HG02852 (cell line): ENCODE measurements around the gene NPDC1.

Source experiments
- ATAC-seq: cut with Tn5 transposase; IDR thresholded peaks from one replicate; pipeline ENCODE4 v1.9.1; 2021; ENCODE audit warnings: mild to moderate bottlenecking, moderate library complexity; ENCODE audit not compliant: unreplicated experiment

Gene NPDC1

DNA sequence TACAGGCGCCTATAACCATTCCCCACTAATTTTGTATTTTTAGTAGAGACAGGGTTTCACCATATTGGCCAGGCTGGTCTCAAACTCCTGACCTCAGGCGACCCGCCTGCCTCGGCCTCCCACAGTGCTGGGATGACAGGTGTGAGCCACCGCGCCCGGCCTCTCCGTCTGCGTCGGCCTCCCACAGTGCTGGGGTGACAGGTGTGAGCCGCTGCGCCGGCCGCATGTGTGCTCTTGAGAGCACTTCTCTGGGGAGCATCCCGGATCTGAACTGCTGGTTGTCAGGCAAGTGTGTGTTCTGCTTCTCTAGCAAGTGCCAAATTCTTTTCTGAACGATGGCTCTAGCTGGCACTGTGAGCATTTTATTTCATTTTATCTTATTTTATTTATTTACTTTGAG is 11.6 kb upstream of the NPDC1 start:
- ATAC-seq, result no peak

DNA sequence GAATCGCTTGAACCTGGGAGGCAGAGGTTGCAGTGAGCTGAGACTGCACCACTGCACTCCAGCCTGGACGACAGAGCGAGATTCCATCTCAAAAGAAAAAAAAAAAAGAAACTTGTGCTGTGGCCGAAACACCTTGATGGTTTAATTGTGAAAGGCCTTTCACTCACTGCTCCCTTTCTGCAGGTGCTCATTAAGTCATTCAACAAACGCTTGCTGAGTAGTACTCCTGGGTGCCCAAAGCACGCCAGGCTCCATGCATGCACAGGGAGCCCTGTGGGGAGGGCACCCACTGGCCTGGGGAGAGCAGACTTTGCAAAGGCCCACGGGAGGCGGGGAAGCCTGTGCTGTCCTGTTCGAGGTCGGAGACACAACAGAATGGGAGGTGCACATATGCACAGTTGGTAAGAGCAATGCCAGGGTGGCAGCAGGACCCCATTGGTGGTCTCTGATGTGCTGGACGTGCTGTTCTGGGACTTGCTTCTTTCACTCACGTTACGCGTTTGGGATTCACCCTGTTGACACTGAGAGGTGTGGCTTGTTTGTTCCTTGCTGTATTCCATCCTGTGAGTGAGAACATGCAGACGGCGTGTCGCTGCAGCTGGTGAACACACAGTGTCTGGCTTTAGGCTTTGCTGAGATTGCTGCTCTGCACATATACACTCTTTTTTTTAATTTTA is 10.9 kb upstream of the NPDC1 start:
- ATAC-seq, result no peak

DNA sequence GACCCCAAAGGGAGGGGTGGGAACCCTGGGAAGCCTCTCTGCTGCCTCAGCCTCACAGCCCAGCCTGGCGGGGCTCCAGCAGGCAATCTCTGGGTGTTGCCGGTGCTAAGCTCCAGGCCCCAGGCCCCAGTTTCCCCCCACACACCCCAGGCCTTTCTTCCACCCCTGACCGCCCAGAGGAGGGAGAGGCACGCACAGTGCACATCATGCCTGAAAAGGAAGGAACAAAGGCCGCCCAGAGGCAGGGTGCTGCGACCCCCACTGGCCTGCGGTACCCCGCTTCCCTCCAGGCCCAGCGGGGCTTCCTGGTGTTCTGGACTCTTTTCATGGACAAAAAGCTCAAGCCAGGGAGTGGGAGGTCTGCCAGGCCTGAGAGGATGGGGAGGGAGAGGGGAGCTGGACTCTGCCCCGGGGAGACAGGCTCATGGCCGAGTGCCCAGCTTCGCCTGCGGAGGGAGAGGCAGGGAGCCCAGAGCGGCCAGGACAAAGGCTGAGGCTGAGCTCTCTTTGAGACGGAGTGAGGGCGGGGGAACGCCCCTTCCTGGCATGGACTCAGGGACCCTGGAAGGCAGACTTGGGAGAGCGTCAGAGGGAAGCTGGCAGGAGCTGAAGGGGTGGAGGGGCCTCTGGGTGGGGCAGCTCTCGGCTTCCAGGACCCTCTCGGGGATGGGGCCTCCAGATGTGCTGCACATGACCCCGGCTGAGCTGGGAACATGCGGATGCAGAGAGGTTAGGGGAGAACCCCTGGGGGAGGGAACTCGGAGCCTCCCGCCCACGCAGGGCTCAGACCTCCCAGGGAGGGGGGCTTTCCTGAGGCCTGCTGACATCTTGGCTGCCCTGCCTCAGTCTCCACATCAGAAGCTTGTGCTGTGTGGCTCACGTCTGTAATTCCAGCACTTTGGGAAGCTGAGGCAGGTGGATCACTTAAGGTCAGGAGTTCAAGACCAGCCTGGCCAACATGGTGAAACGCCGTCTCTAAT is 9.7 kb upstream of the NPDC1 start:
- no peak for ATAC-seq

DNA sequence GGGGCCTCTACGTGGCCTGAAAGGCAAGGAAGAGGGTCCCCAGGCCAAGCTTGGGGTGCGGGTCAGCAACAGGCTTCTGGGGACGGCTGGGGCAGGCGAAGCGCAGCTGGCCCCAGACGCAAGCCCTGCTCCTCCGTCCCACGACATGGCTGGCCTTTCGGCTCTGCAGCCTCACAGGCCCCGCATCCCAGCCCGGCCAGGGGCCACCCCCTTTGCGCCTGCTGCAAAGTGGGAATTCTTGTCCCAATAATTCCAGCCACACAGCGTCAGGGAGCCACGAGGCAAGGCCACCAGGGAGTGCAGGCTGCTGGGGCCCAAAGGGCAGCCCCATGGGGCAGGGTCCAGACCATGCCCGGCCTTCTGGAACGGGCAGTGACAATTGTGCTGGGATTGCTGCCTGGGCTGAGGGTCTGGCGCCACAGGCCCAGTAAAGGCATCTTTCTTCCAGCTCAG is 9.0 kb upstream of the NPDC1 start:
- no peak for ATAC-seq

DNA sequence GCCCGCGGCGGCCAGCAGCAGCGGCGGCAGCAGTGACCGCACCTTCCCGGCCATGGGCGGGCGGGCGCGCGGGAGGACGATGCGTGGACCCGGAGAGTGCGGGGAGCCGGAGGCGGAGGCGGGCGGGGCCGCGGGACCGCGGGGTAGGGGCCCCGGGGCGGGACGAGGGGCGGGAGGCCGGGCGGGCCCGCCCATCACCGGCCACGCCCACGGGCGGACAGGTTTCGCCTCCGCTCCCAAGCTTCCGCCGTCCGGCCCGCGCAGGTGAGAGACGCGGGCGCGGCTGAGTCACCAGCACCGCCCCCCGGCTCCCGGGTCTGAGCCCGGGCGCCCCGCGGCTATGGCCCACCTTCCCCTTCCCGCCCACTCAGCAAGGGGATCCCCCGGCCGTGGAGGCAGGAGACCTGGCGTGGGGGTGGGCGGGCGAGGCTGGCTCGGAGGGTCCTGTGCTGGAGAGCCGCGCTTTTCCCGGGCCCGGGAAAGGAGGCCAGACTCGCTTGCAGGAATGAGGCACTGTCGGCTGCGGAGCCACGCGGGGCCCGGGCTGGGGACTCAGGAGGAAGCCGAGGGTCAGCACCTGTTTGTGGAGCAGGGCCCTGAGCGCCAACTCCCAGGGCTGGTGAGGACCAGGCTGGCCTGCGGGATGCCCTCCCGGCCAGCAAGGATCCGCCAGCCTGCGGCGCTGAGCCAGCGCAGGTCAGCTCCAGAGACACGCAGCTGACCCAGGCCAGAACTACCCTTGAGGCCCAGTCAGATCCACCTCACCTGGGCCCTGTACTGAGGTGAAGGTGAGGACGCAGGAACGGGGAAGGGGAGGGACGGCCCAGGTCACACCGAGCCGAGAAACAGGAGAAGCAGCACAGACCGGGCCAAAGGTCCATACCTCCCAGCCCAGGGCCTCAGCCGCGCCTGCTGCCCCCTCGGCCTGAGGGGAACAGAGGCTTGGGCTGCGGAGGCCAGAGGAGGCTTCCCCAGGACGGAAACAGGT is 8.3 kb upstream of the NPDC1 start, which contains the start of gene ENTPD2:
TSS of gene ENTPD2 (minus strand) at position 118 of the 988 bp plus-strand sequence. CDS start at position 54, 64 bp downstream.
- ATAC-seq, result no peak

DNA sequence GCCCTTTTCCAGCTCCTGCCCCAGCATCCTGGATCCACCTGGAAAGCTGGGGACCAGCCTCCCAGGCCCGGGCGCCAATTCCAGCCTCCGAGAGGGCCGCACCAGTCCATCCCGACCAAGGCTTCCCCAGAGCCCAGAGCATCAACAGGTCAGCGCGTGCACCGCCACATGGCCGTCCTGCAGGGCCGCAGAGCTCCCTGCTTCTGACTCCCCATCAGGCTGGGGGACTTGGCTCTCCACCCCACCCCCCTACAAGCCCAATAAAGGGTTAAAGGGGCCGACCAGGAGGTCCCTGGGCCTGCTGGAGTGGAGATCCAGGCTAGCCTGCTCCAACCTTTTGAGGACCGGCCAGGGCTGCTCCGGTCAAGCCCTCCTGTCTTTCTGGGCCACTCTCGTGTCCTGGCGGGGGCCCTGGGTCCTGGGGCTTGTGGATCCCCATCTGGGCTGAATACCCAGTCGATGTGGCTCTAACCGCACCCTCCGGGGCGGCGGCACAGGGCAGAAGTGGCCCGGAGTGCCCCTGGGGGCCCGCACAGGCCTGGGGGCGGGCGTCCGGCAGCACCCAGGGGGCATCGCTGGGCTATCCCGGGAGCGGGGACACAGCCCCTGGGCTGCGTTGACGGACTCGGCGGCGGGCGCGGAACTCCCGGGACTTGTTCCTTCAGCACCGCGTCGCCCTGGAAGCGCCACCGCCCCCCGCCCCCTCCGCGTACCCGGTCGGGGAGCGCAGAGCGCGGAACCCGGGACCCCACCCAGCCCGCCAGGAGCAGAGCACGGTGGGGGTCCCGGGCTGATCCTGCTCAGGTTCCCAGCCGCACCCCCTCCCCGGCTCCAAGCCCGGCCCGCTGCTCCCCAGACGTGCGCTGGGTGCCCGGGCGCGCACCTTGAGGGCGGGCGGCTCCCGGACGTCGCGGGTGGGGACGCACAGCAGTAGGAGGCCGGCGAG is 7.3 kb upstream of the NPDC1 start:
- no peak for ATAC-seq

DNA sequence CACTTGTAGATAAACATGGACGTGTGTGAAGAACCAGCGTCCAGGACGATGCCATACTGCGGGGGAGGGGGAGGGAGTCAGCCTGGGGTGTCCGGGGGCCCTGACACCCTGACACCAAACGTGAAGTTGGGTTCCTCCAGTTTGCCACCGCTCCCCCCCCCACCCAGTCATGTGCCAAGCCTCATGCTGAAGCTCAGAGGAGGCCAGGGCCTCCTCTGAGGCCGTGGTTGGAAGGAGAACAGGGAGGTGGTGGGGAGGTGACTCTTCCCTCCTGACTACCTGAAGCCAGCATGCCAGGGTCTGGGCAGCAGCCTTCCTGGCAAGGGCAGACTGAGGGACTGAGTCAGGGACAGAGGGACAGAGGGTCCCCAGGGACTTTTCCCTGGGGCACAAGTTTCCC is 6.3 kb upstream of the NPDC1 start:
- ATAC-seq, result no peak

DNA sequence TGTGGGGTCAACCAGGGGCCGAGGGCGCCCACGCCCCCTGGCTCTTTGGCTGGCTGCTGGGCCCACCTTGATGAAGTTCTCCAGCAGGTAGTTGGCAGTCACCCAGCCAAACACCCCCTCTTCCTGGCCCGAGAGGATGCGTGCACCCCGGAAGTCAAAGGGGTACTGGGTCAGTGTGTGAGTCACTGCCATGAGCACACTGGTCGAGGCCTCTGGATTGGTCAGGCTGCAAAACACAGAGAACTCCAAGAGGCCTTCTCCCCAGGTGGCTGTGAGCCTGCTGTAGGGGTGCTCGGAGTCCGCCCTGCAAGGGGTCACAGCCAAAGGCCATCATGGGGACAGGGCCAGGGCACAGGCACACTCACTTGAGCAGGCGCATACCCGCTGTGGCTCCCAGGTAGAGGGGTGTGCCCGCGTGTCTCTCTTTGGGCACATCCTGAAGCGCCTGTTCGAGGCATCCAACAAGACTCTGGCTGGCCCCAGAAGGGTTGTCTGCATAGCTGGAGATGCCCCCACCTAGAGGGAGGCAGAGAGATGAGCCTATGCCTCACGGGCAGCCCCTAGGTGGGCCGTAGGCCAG is 5.3 kb upstream of the NPDC1 start:
- no peak for ATAC-seq

DNA sequence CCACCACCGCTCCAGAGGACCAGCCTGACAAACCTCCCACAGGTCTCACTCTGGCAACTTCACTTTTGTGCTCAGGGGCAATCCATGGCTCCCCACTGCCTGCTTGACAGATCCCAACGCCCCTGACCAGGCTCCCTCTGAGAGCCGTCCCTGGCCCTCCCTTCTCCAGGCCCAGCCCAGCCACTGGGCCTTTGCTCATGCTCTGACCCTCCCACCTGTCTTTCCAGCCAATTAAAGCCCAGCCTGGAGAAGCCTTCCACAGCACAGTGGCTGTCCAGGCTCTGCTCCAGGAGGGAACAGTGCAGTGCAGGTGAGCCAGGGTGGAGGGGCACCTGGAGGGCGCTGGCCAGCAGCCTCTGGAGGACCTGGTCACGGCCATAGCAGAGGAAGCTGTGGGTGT is 4.6 kb upstream of the NPDC1 start:
- ATAC-seq, result no peak

DNA sequence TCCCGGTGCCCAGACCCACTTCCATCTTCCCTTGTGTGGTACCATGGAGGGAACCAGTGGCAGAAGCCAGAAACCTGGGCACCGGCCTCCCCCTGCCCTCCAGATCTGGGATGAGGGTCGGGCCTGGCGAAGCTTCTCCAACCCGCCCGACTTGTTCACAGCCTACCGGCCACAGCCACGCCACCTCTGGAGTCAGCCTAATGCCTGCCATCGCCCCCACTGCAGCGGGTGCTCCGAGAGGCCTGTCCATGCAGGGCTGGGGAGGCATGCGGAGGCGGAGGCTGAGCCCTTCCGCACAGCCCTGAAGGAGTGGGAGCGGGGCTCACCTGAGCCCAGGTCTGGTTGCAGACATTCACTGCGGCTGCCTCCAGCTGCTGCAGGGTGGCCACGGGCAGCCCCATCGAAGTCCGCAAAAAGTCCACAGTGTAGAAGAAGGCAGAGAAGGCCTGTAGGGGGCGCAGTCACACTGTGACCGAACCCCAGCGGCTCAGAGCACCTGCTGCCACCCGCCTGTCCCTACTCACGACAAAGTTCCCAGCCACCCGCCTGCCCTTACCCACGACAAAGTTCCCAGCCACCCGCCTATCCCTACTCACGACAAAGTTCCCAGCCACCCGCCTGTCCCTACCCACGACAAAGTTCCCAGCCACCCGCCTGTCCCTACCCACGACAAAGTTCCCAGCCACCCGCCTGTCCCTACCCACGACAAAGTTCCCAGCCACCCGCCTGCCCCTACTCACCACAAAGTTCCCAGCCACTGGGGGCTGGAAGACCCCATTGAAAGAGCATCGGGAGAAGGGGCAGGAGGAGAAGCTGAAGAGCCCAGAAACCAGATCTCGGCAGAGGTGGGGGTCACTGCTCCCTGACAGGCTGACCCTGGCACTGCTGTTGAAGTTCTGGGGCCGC is 3.8 kb upstream of the NPDC1 start:
- ATAC-seq, result no peak

DNA sequence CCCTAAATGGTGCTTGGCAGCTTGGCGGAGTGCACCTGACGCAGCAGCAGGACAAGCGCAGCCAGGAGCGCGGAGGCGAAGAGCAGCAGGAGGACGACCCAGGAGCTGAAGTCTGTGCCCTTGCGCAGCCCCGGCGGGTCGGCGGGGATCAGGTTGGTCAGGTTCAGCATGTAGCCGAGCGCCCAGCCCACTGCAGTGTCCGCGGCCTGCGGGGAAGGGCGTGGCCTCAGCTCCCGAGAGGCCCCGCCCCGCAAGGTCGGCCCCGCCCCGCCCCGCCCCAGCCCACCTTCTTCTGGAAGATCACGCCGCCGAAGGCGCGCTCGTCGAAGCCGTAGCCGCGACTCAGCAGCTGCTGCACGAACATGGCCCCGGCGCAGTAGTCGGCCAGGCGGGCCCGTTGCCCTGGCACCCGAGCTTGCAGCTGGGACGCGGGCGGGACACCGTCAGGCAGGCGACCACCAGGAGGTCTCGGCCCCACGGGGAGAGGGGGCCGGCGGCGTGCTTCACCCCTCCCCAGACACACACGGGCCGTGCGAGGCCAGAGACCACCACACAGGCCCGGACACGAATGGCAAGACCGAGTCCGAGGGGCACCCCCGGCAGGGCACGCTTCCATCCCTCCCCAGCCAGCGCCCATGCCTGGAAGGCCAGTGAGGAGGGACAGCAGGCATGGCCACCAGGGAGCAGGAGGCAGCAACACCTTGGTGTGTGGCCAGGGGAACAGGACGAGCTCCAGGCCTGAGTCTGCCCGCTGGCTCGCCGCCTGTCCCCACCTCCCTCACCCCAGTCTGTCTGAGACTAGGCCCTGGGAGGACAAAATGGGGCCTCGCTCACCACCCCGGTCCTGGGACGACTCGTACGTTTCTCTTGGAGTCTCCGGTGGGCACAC is 2.9 kb upstream of the NPDC1 start:
- no peak for ATAC-seq

DNA sequence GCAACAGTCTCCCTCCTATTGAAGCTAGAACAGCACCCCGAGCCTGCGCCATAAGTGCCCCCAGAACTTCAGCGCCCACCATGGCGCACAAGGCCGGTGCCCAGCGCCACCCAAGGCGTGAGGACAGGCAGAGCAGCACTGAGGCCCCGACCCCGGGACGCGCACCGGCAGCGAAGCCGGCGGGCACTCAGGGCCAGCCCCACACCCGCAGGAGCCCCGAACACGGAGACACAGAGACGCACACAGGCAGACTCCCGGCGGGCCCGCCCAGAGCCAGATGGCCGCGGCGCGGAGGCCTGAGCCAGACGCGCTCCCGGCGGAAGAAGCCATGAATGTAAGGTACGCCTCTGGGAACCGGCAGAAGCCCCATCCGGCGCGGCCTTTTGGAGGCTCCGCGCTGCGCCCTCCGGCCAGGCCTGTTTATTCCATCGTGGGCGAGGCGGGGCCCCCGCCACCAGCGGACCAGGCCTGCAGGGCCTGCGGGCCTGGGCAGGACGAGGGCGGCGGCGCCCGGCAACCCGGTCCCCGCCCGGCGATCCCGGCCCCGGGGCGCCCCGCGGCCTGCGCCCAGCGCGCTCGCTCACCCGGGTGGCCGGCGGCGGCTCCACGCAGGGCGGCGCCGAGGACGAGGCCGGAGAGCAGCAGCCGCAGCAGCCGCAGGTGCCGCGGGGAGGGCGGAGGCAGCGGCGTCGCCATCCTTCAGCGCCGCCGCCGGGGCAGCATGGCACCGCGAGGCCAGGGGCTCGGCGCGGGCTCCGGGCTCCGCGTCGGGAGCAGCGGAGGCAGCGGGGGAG is 486 bp downstream of the NPDC1 start:
- ATAC-seq, result no peak

DNA sequence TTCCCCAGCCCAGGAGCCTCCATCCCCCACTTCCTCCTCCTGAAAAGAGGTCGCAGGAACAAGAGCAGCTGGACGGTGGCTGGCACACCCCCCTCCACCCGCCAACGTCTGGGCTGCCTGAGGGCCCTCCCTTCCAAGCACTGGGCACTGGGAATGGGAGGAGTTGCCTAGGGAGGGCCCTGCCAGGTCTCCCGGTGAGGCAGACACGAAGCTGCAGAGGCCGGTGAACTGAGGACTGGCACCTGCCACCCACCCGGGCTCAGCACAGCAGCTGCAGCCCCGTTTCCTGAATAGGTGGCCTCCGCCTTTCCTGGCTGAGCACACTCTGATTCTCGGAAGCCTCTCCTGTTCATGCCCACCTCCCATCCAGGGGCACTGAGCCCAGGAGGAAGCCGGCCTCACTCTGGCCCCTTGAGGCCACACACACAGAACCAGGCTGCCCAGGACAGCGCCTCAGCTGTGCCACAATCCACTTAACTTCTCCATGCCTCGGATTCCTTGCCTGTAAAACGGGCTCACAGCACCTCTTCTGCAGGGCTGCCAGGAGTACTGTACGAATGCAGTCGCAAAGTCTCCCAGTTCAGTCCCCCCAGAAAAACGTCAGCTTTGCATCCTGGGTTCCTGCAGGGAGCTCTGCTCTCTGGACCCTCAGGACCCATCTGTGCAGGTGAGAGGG is 1.3 kb downstream of the NPDC1 start:
- ATAC-seq, result no peak

DNA sequence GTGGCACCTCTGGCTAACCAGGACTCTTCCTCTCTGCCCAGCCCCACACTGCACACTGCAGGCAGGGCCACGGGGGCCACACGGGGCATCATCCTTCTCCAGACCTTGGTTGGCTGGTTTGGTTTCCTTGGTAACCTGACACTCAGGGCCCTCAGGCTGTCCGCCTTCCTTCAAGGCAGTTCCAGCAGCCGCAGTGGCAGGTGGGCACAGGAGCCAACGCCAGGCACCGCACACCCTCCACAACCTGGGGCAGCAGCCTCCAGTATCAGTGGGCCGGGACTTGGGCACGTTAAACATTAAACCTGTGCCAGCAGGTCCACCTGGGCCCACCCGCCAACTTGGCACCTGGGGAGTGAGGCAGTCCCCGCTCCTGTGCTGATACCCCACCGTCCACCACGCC is 1.9 kb downstream of the NPDC1 start:
- ATAC-seq, result no peak

DNA sequence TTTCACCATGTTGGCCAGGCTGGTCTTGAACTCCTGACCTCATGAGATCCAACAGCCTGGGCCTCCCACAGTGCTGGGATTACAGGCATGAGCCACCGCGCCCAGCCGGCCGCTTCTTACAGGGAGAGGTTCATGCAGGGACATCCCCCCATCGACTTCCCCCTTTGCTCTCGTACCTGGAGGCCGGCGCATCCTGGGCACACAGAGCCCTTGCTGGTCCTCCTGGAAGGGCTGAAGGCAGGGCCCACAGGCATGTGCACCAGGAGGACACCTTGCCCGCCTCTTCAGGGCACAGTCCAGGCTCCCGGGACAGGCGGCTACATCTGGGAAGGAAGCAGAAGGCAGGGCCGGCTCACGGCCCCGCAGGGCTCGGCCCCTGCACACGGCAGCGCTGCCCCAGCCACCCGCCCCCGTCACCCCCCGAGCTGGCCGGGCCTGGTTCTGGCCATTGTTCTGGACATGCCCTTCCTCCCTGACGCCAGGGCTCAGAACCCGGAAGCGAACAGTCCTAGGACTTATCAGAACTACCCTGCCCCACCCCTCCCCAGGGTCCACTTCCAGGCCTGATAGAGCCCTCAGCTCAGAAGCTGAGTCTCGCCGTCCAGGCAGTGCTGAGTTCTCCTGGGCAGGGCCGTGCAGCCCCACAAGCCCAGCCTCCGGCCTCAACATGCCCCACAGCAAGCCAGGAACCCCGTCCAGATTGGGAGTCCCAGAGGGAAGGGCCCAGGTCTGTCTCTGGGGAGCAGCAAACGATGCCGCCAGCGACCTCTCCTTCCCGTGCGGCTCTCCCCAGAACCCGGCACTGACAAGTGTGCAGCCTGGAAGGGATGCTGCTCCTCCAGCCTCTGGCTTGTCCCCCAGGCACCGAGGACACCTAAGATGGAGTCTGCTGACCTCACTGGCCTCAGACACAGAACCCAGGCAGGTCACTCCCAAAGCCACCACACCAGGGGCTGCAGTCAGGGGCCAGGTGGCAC is 2.9 kb downstream of the NPDC1 start:
- ATAC-seq, result no peak
